Measurements from ENCODE around the gene SDK2.

The SDK2 gene

DNA sequence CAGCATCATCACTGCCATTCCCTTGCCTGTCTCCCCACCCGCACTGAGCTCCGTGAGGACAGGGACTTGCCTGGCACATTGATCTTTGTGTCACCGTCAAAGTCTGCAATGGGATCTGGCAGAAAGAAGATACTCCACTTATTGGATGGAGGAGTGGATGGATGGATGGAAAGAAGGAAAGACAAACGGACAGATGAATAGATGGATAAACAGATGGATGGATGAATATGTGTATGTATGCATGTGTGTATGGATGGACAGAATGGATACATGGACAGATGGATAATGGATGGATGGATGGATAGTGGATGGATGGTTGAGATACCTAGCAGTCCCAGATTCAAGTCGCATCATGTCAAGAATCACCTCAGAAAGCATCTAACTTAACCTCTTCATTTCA is 99.9 kb downstream of the SDK2 start:
- H3K9ac ChIP-seq (ENCODE audit: low read depth in 1 of 2, low read length in 2 of 2): no peak overlapping the region
- H3K36me3 ChIP-seq (ENCODE audit: control insufficient read depth in 2 of 2, insufficient read depth in 2 of 2, low read length in 2 of 2): no peaks in the 10 kb centered on the region
- no peaks in the 10 kb centered on the region for H3K9me3 ChIP-seq (ENCODE audit: control insufficient read depth in 2 of 2, low read length in 2 of 2)
- H3K27me3 ChIP-seq (ENCODE audit: control insufficient read depth in 2 of 2, insufficient read depth in 2 of 2, low read length in 2 of 2): no peaks in the 10 kb centered on the region
- no peak overlapping the region for H3K4me3 ChIP-seq (ENCODE audit: low read length in 2 of 2)
- no peak overlapping the region for H3K27ac ChIP-seq (ENCODE audit: low read depth in 2 of 2, low read length in 2 of 2)
- no peaks in the 10 kb centered on the region for H3K4me1 ChIP-seq (ENCODE audit: control insufficient read depth in 2 of 2, insufficient read depth in 2 of 2, low read length in 2 of 2)

DNA sequence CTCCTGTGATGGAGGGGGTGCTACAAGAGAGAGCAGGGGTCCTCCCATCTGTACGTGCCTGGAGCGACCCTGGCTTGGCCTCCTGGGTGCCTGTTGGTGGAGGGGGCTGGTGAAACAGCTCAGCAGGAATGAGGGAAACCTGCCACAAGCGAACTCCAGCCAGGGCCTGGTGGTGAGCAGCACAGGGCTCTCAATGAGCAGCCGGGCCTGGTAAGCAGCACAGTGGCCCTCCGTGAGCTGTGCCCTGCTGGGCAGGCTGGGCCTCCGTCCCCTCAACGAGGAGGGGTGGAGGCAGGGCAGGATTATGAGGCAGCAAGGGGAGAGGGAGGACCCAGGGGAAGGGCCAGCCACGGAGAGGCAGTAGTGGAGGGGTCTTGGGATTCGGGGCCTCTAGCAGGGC is 101.9 kb downstream of the SDK2 start:
- no peaks in the 10 kb centered on the region for H3K36me3 ChIP-seq (ENCODE audit: control insufficient read depth in 2 of 2, insufficient read depth in 2 of 2, low read length in 2 of 2)
- H3K9ac ChIP-seq (ENCODE audit: low read depth in 1 of 2, low read length in 2 of 2): no peak overlapping the region
- H3K4me1 ChIP-seq (ENCODE audit: control insufficient read depth in 2 of 2, insufficient read depth in 2 of 2, low read length in 2 of 2): no peaks in the 10 kb centered on the region
- H3K4me3 ChIP-seq (ENCODE audit: low read length in 2 of 2): no peak overlapping the region
- H3K27ac ChIP-seq (ENCODE audit: low read depth in 2 of 2, low read length in 2 of 2): no peak overlapping the region
- H3K27me3 ChIP-seq (ENCODE audit: control insufficient read depth in 2 of 2, insufficient read depth in 2 of 2, low read length in 2 of 2): no peaks in the 10 kb centered on the region
- no peaks in the 10 kb centered on the region for H3K9me3 ChIP-seq (ENCODE audit: control insufficient read depth in 2 of 2, low read length in 2 of 2)

DNA sequence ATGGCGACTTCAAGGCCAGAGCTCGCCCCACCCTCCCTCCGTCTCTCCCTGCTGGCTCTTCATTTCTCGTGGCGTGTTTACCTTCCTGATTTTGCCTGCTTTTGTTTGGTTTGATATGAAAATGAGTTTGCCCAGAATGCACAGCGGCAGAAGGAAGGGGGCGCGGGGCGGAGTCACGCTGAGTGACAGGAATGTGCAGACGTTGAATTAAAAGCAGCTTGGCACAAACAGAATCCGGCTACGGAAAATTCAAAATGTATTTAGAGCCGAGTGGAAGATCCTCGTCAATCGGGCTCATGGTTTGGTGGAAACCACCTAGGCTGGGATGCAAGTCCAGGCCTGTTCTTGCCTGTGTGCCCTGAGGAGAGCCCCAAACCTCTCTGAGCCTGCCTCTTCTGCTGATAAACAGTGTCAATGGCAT is 102.7 kb downstream of the SDK2 start:
- H3K9ac ChIP-seq (ENCODE audit: low read depth in 1 of 2, low read length in 2 of 2): no peak overlapping the region
- no peak overlapping the region for H3K27ac ChIP-seq (ENCODE audit: low read depth in 2 of 2, low read length in 2 of 2)
- no peaks in the 10 kb centered on the region for H3K4me1 ChIP-seq (ENCODE audit: control insufficient read depth in 2 of 2, insufficient read depth in 2 of 2, low read length in 2 of 2)
- no peak overlapping the region for H3K4me3 ChIP-seq (ENCODE audit: low read length in 2 of 2)
- H3K36me3 ChIP-seq (ENCODE audit: control insufficient read depth in 2 of 2, insufficient read depth in 2 of 2, low read length in 2 of 2): no peaks in the 10 kb centered on the region
- no peaks in the 10 kb centered on the region for H3K9me3 ChIP-seq (ENCODE audit: control insufficient read depth in 2 of 2, low read length in 2 of 2)
- no peaks in the 10 kb centered on the region for H3K27me3 ChIP-seq (ENCODE audit: control insufficient read depth in 2 of 2, insufficient read depth in 2 of 2, low read length in 2 of 2)

DNA sequence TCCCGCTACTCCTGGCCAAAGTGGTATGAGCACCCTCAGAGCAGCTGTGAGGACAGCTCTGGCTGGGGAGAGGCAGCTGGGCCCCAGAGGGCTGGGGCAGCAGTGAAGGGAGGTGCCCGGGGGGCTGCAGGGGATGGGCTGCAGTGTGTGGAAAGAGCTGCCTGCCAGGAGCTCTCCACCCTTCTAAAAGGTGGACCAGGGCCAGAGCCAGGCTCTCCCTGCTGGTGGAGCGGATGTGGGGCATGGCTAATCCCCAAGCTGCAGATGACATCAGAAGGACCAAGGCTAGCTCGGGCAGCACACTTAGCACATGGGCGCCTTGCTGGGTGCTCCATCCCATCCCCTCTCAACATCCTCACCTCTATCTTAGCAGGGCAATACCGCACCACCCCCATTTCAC is 103.1 kb downstream of the SDK2 start:
- Histone ChIP-seq H3K36me3 (ENCODE audit: control insufficient read depth in 2 of 2, insufficient read depth in 2 of 2, low read length in 2 of 2) (no peaks in the 10 kb centered on the region), H3K9me3 (ENCODE audit: control insufficient read depth in 2 of 2, low read length in 2 of 2) (no peaks in the 10 kb centered on the region), H3K9ac (ENCODE audit: low read depth in 1 of 2, low read length in 2 of 2) (no peak overlapping the region), H3K27ac (ENCODE audit: low read depth in 2 of 2, low read length in 2 of 2) (no peak overlapping the region), H3K27me3 (ENCODE audit: control insufficient read depth in 2 of 2, insufficient read depth in 2 of 2, low read length in 2 of 2) (no peaks in the 10 kb centered on the region), H3K4me1 (ENCODE audit: control insufficient read depth in 2 of 2, insufficient read depth in 2 of 2, low read length in 2 of 2) (no peaks in the 10 kb centered on the region), H3K4me3 (ENCODE audit: low read length in 2 of 2) (no peak overlapping the region)

DNA sequence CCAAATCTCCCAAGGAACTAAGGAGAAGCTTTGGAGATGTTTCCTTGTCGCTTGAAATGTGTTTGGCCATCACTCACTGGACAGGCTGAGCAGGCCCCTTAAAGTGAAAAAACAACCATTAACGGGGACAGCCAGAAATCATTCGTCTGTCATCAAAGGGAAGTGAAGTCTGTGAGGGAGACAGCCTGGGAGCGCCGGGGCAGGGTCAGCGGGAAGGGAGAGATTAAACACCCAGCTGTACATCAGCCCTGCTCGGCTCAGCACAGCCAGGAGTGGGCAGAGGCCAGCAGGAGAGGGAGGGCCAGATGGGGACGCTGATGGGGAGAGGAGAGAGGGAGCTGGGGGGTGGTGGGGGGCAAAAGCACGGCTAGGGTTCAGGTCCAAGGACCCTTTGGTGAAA is 105.1 kb downstream of the SDK2 start:
- no peaks in the 10 kb centered on the region for H3K36me3 ChIP-seq (ENCODE audit: control insufficient read depth in 2 of 2, insufficient read depth in 2 of 2, low read length in 2 of 2)
- H3K9me3 ChIP-seq (ENCODE audit: control insufficient read depth in 2 of 2, low read length in 2 of 2): no peaks in the 10 kb centered on the region
- no peaks in the 10 kb centered on the region for H3K4me1 ChIP-seq (ENCODE audit: control insufficient read depth in 2 of 2, insufficient read depth in 2 of 2, low read length in 2 of 2)
- H3K27ac ChIP-seq (ENCODE audit: low read depth in 2 of 2, low read length in 2 of 2): no peak overlapping the region
- H3K4me3 ChIP-seq (ENCODE audit: low read length in 2 of 2): no peak overlapping the region
- H3K9ac ChIP-seq (ENCODE audit: low read depth in 1 of 2, low read length in 2 of 2): no peak overlapping the region
- no peaks in the 10 kb centered on the region for H3K27me3 ChIP-seq (ENCODE audit: control insufficient read depth in 2 of 2, insufficient read depth in 2 of 2, low read length in 2 of 2)

DNA sequence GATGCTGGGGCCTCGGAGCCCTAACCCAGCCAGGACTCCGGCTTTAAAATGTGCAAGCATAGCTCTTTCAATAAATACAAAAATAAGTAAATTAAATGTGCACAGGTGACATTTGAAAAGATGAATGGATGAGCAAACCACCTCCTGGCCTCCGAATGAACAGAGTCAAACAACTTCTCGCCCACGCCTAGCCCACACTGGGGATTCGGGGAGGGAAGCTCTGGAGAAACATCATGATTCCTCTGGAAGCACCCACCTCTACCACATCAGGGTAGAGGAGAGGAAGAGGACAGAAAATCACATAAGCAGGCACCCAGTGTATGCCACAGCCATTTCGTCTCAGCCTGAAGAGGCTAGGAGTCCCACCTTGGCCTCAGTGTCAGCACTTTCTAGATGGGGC is 105.8 kb downstream of the SDK2 start:
- H3K4me3 ChIP-seq (ENCODE audit: low read length in 2 of 2): no peak overlapping the region
- no peaks in the 10 kb centered on the region for H3K36me3 ChIP-seq (ENCODE audit: control insufficient read depth in 2 of 2, insufficient read depth in 2 of 2, low read length in 2 of 2)
- no peak overlapping the region for H3K9ac ChIP-seq (ENCODE audit: low read depth in 1 of 2, low read length in 2 of 2)
- no peaks in the 10 kb centered on the region for H3K4me1 ChIP-seq (ENCODE audit: control insufficient read depth in 2 of 2, insufficient read depth in 2 of 2, low read length in 2 of 2)
- H3K27ac ChIP-seq (ENCODE audit: low read depth in 2 of 2, low read length in 2 of 2): no peak overlapping the region
- H3K27me3 ChIP-seq (ENCODE audit: control insufficient read depth in 2 of 2, insufficient read depth in 2 of 2, low read length in 2 of 2): no peaks in the 10 kb centered on the region
- H3K9me3 ChIP-seq (ENCODE audit: control insufficient read depth in 2 of 2, low read length in 2 of 2): no peaks in the 10 kb centered on the region

DNA sequence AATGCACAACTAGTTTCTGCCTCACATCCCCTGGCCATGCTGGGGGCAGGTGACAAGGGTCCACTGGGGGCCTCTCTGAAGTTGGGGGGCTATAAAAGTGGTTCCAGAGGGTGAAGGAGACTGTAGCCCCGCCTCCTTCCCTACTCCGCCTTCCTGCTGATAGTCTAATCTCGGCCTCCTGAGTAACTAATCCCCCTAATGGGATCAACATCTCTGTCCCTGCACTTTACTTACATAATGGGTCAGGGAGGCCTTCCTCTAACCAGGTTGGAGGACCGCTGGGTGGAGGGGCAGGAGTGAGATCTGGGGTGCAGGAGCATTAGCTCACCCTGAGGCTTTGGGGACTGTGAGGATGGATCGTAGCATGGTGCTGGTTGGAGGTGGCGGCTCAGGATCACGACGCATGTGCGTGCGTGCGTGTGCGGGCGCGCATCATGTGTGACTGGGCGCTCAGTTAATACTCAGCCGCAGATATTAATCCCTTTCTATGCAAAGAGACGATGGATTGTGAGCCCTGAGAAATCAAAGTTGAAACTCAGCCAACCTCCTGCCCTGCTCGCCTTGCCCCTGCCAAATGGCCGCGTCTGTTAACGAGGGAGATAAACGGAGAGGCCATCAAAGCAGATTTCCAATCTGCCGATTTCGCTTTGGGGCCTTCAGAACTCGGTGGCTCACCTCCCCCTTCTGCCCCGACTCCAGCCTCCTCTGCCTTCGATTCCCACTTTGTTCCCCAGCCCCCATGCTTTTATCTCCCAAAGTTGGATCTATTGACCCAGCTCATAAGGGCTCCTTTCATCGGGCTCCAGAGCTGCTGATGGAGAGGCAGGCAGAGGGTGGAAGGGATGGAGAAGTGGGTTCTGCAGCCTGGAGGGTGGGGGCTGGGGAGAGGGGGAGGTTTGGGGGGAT is 107.3 kb downstream of the SDK2 start:
- H3K27ac ChIP-seq (ENCODE audit: low read depth in 2 of 2, low read length in 2 of 2): no peak overlapping the region
- H3K4me1 ChIP-seq (ENCODE audit: control insufficient read depth in 2 of 2, insufficient read depth in 2 of 2, low read length in 2 of 2): no peaks in the 10 kb centered on the region

DNA sequence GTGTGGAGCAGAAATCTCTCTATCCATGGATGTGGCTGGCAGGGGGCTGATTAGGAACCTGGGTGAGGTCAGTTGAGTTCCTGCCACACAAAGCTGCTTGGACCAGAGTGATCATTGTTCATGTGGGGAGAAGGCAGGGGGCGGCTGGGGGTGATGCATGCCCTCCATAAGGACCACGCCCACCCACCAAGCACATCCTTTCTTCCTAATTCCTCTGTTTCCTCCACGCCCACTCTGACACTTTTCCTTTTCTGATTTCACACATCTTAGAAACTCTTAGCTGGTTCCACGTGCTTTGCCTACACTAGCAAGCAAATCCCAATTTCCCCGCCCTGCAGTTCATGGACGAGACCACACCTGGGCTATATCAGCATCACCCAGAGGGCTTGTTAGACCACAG is 108.5 kb downstream of the SDK2 start:
- Histone ChIP-seq H3K27ac (ENCODE audit: low read depth in 2 of 2, low read length in 2 of 2) (no peak overlapping the region), H3K36me3 (ENCODE audit: control insufficient read depth in 2 of 2, insufficient read depth in 2 of 2, low read length in 2 of 2) (no peaks in the 10 kb centered on the region), H3K9ac (ENCODE audit: low read depth in 1 of 2, low read length in 2 of 2) (no peak overlapping the region), H3K27me3 (ENCODE audit: control insufficient read depth in 2 of 2, insufficient read depth in 2 of 2, low read length in 2 of 2) (peaks cover 0 to 1% of the 10 kb centered on the region in 2 donors), H3K9me3 (ENCODE audit: control insufficient read depth in 2 of 2, low read length in 2 of 2) (no peaks in the 10 kb centered on the region), H3K4me1 (ENCODE audit: control insufficient read depth in 2 of 2, insufficient read depth in 2 of 2, low read length in 2 of 2) (no peaks in the 10 kb centered on the region), H3K4me3 (ENCODE audit: low read length in 2 of 2) (no peak overlapping the region)

More for the DNA sequence above, 107.3 kb downstream of the SDK2 start:
- no peak overlapping the region for H3K4me3 ChIP-seq (ENCODE audit: low read length in 2 of 2)
- H3K9ac ChIP-seq (ENCODE audit: low read depth in 1 of 2, low read length in 2 of 2): no peak overlapping the region
- H3K27me3 ChIP-seq (ENCODE audit: control insufficient read depth in 2 of 2, insufficient read depth in 2 of 2, low read length in 2 of 2): no peaks in the 10 kb centered on the region
- H3K9me3 ChIP-seq (ENCODE audit: control insufficient read depth in 2 of 2, low read length in 2 of 2): no peaks in the 10 kb centered on the region
- no peaks in the 10 kb centered on the region for H3K36me3 ChIP-seq (ENCODE audit: control insufficient read depth in 2 of 2, insufficient read depth in 2 of 2, low read length in 2 of 2)

DNA sequence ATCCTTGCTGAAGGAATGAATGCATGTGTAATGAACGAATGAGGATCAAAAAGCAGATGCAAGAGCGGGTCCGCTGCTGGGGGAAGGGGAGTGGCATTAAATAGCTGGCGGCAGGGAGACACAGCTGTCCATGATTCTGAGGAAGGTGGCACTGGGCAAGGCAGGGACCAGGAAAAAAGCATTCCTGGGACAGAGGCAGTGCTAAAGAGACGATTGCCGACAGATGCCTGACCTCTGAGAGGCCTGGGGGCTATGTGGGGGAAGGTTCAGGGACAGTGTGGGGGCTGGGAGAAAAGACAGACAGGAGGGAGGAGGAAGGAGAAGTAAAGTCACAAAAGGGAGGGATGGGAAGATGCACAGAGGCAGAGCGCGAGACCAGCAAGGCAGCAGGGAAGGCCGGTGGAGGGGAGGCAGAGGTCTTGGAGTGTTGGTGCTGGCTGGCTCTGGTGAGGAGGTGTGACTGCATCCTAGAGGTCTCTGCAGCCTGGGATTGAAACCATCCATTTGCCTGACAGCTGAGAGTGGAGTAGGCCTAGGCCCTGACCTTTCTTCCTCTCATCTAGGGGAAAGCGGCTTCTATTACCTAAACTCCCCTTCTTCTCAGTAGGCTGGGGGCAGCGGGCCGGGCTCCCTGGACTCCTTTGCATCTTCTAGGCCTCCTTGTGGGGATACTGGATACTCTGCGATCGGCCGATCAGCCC is 109.9 kb downstream of the SDK2 start:
- Histone ChIP-seq H3K4me3 (ENCODE audit: low read length in 2 of 2) (no peak overlapping the region), H3K27ac (ENCODE audit: low read depth in 2 of 2, low read length in 2 of 2) (no peak overlapping the region), H3K4me1 (ENCODE audit: control insufficient read depth in 2 of 2, insufficient read depth in 2 of 2, low read length in 2 of 2) (no peaks in the 10 kb centered on the region), H3K9me3 (ENCODE audit: control insufficient read depth in 2 of 2, low read length in 2 of 2) (no peaks in the 10 kb centered on the region), H3K27me3 (ENCODE audit: control insufficient read depth in 2 of 2, insufficient read depth in 2 of 2, low read length in 2 of 2) (peaks cover 0 to 2% of the 10 kb centered on the region in 2 donors), H3K36me3 (ENCODE audit: control insufficient read depth in 2 of 2, insufficient read depth in 2 of 2, low read length in 2 of 2) (no peaks in the 10 kb centered on the region), H3K9ac (ENCODE audit: low read depth in 1 of 2, low read length in 2 of 2) (no peak overlapping the region)

DNA sequence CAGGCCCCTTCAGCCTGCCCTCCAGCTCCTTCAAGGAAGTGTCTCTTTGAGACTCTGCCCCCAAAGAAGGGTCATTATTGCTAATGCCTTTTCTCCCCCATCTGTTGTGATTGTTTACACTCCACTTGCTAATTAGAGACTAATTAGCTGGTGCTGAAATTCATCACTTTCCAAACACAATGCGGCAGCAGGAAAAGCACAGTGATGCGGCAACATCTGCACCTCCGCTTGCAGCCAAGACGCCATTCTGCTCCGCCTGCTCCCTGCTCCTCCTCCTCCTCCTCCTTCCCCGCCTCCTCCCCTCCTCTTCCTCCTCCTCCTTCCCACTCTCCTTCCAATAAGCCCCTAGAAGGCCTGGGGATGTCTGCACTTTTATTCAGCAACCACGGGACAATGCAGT is 110.5 kb downstream of the SDK2 start:
- Histone ChIP-seq H3K9ac (ENCODE audit: low read depth in 1 of 2, low read length in 2 of 2) (no peak overlapping the region), H3K4me1 (ENCODE audit: control insufficient read depth in 2 of 2, insufficient read depth in 2 of 2, low read length in 2 of 2) (no peaks in the 10 kb centered on the region), H3K36me3 (ENCODE audit: control insufficient read depth in 2 of 2, insufficient read depth in 2 of 2, low read length in 2 of 2) (no peaks in the 10 kb centered on the region), H3K27me3 (ENCODE audit: control insufficient read depth in 2 of 2, insufficient read depth in 2 of 2, low read length in 2 of 2) (peaks cover 0 to 2% of the 10 kb centered on the region in 2 donors), H3K9me3 (ENCODE audit: control insufficient read depth in 2 of 2, low read length in 2 of 2) (no peaks in the 10 kb centered on the region), H3K27ac (ENCODE audit: low read depth in 2 of 2, low read length in 2 of 2) (no peak overlapping the region), H3K4me3 (ENCODE audit: low read length in 2 of 2) (no peak overlapping the region)
